Mucosa of stomach (tissue), 1 donor: ENCODE data around the gene PHF21A.

ENCODE experiments used
- H3K27me3 ChIP-seq: one replicate; pipeline ENCODE4 v1.7.0; 2013; ENCODE audit warnings: mild to moderate bottlenecking, low read length; ENCODE audit not compliant: control insufficient read depth, insufficient read depth
- H3K36me3 ChIP-seq: one replicate; pipeline ENCODE4 v1.7.0; 2013; ENCODE audit warnings: low read length; ENCODE audit not compliant: control insufficient read depth, insufficient read depth
- H3K4me1 ChIP-seq: one replicate; pipeline ENCODE4 v1.7.0; 2013; ENCODE audit warnings: mild to moderate bottlenecking, low read length; ENCODE audit not compliant: control insufficient read depth, insufficient read depth
- H3K4me3 ChIP-seq: one replicate; pipeline ENCODE4 v1.7.0; 2013; ENCODE audit warnings: low read length
- H3K9ac ChIP-seq: one replicate; pipeline ENCODE4 v1.7.0; 2013; ENCODE audit warnings: mild to moderate bottlenecking, low read length, moderate library complexity
- H3K9me3 ChIP-seq: one replicate; pipeline ENCODE4 v1.7.0; 2013; ENCODE audit warnings: mild to moderate bottlenecking, low read length, moderate library complexity; ENCODE audit not compliant: control insufficient read depth
- donor health status: Pancreatic carcinoma.

The PHF21A gene

DNA sequence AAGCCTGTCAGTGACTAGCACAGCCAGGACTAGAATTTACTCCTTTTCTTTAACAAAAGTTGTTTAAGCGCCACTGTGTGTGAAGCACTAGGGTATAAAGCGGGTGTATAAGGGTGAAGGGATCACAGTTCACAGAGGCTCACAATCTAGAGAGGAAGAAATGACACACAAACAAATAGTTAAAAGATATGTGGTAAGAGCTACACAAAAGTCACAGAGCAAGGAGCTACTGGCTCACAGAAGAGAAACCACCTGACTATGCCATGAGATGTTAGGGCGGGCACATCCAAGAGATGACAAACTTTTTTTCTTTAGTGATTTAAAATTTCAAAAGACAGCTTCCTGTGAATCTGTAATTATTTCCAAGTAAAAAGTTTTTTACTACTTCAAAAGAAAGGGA, 55.6 kb downstream of the PHF21A start:
- Histone ChIP-seq H3K36me3 (no peaks in the 10 kb centered on the region), H3K4me1 (no peaks in the 10 kb centered on the region), H3K9ac (no peak overlapping the region), H3K27me3 (no peaks in the 10 kb centered on the region), H3K9me3 (no peaks in the 10 kb centered on the region), H3K4me3 (no peak overlapping the region)

DNA sequence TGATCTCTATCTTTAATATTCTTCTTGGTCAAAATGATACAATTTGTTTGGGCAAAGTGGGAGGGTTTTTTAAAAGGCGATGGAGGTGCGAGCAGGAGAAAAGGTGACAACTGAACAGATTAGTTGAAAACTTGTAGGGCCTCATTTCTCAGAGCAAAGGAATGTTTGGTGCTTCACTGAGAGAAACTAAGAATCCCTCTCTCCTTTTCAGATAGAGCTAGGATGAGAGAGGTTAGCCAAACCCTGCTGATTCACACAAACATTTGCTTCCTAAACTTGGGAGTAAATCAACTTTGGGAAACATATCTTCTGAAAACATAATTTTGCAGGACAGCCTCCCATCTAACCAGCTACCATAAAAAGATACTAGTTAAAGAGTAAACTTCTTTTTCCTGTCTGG, 57.0 kb downstream of the PHF21A start:
- Histone ChIP-seq H3K4me1 (no peaks in the 10 kb centered on the region), H3K36me3 (no peaks in the 10 kb centered on the region), H3K9me3 (no peaks in the 10 kb centered on the region), H3K4me3 (no peak overlapping the region), H3K9ac (no peak overlapping the region), H3K27me3 (no peaks in the 10 kb centered on the region)

DNA sequence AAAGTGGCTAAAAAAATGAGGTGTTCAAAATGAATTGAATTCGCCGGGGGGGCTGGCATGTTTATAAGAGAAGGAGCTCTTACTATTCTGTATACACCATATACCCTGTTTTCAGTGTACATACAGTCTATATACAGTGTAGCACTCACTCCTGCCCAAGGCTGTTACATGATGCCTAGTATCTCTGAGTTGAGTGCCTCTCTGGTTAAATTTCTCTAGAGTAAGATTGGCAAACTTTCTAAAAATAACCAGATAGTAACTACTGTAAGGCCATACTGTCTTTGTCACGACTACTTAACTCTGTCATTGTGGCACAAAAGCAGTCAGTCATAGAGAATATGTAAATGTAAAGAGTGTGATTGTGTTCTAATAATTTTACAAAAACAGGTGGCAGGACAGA, 58.1 kb downstream of the PHF21A start:
- Histone ChIP-seq H3K9me3 (no peaks in the 10 kb centered on the region), H3K4me3 (no peak overlapping the region), H3K27me3 (no peaks in the 10 kb centered on the region), H3K9ac (no peak overlapping the region), H3K36me3 (no peaks in the 10 kb centered on the region), H3K4me1 (no peaks in the 10 kb centered on the region)

- H3K9me3 ChIP-seq = no peaks in the 10 kb centered on the region
- H3K4me1 ChIP-seq = no peaks in the 10 kb centered on the region
- no peak overlapping the region for H3K9ac ChIP-seq
- H3K27me3 ChIP-seq = no peaks in the 10 kb centered on the region
- H3K36me3 ChIP-seq = no peaks in the 10 kb centered on the region
- H3K4me3 ChIP-seq = no peak overlapping the region
Observed at GRCh38 chr11:46060013-46060412, 61.2 kb downstream of the PHF21A start.

GRCh38 chr11:46057489-46057888, 63.8 kb downstream of the PHF21A start:
- Histone ChIP-seq H3K9me3 (no peaks in the 10 kb centered on the region), H3K4me3 (no peak overlapping the region), H3K4me1 (no peaks in the 10 kb centered on the region), H3K36me3 (no peaks in the 10 kb centered on the region), H3K27me3 (no peaks in the 10 kb centered on the region), H3K9ac (no peak overlapping the region)

DNA sequence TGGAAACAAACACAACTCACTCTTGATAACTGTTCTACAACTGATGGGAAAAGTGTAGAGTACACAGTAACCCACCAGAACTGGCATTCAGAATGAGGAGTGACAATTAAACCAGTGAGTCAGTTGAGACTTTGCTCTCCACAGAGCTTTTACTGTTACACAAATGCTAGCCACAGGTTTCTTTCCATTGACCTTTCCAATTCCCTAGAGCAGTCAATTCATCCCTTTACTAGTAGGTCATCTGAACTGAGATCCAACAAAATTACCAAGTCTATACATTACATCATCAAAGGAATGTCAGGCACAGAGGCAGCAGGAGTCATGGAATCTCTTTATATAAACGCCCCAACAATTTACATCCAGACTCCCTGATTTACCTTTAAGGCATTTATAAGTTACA, 65.9 kb downstream of the PHF21A start:
- Histone ChIP-seq H3K9me3 (no peaks in the 10 kb centered on the region), H3K4me1 (no peaks in the 10 kb centered on the region), H3K36me3 (no peaks in the 10 kb centered on the region), H3K4me3 (no peak overlapping the region), H3K27me3 (no peaks in the 10 kb centered on the region), H3K9ac (no peak overlapping the region)

- no peak overlapping the region for H3K4me3 ChIP-seq
- no peaks in the 10 kb centered on the region for H3K27me3 ChIP-seq
- no peaks in the 10 kb centered on the region for H3K4me1 ChIP-seq
- no peaks in the 10 kb centered on the region for H3K9me3 ChIP-seq
- no peaks in the 10 kb centered on the region for H3K36me3 ChIP-seq
- no peak overlapping the region for H3K9ac ChIP-seq
Observed at GRCh38 chr11:46051102-46051501, 70.2 kb downstream of the PHF21A start.

- Histone ChIP-seq H3K9ac (no peak overlapping the region), H3K4me1 (no peaks in the 10 kb centered on the region), H3K4me3 (no peak overlapping the region), H3K36me3 (no peaks in the 10 kb centered on the region), H3K9me3 (no peaks in the 10 kb centered on the region), H3K27me3 (no peaks in the 10 kb centered on the region)
Observed at GRCh38 chr11:46050662-46051061, 70.6 kb downstream of the PHF21A start.

DNA sequence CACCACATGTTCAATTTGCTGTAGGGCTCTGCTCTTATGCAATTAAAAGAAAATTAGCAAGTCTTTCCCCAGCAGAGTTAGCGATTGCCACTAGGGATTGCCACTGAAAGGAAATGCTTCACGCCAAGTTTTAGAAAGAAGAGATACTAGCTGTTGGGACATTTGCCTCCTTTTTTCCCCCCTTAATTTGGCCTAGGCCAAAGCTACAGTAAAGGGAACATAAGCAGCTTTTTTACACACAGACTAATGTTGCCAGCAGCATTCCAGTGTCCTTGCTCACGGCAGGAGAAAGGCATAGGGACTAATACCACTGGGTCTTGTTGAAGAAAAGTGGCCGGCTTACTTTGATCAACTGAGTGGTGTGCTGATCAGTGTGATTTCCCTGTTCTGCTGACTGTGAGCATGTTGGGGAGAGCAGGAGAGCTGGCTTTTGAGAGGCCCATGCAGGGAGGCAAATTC, 71.2 kb downstream of the PHF21A start:
- no peaks in the 10 kb centered on the region for H3K9me3 ChIP-seq
- H3K4me3 ChIP-seq = no peak overlapping the region
- H3K4me1 ChIP-seq = no peaks in the 10 kb centered on the region
- no peaks in the 10 kb centered on the region for H3K36me3 ChIP-seq
- H3K27me3 ChIP-seq = no peaks in the 10 kb centered on the region
- no peak overlapping the region for H3K9ac ChIP-seq

DNA sequence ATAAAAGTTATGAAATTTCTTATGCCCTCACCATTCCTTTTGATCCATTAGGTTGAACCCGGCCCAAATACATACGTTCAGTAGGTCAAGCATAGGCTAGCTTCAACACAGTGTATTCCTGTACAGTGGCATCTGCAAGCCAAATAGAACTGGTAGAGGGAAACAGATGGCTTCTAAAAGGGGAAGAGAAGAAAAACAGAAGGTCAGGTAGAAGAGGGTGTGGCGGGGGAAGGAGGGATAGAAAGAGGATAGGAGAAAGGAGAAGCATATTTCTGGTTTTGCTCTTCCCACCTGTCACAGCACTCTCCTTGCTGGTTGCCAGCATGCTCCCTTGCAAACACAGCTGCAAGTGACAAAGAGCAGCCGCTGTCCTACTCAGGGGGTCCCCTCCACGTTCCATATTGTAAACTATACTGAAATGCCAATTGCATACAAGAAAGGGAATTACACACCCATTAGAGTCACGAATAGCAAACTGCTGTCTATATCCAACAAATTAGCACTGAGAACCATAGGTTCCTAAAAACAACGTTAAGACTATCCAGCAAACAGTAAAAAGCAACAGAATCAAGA, 71.8 kb downstream of the PHF21A start:
- H3K9ac ChIP-seq = no peak overlapping the region
- H3K27me3 ChIP-seq = no peaks in the 10 kb centered on the region
- no peaks in the 10 kb centered on the region for H3K4me1 ChIP-seq
- H3K36me3 ChIP-seq = no peaks in the 10 kb centered on the region
- H3K4me3 ChIP-seq = no peak overlapping the region
- no peaks in the 10 kb centered on the region for H3K9me3 ChIP-seq

- H3K4me1 ChIP-seq = no peaks in the 10 kb centered on the region
- no peaks in the 10 kb centered on the region for H3K36me3 ChIP-seq
- no peak overlapping the region for H3K4me3 ChIP-seq
- no peaks in the 10 kb centered on the region for H3K9me3 ChIP-seq
- no peak overlapping the region for H3K9ac ChIP-seq
- H3K27me3 ChIP-seq = no peaks in the 10 kb centered on the region
Observed at GRCh38 chr11:46048198-46048597, 73.1 kb downstream of the PHF21A start.

GRCh38 chr11:46047520-46047919, 73.7 kb downstream of the PHF21A start:
- Histone ChIP-seq H3K27me3 (no peaks in the 10 kb centered on the region), H3K9me3 (no peaks in the 10 kb centered on the region), H3K36me3 (no peaks in the 10 kb centered on the region), H3K4me1 (no peaks in the 10 kb centered on the region), H3K9ac (no peak overlapping the region), H3K4me3 (no peak overlapping the region)

GRCh38 chr11:46045811-46046210, 75.4 kb downstream of the PHF21A start:
- no peaks in the 10 kb centered on the region for H3K9me3 ChIP-seq
- H3K27me3 ChIP-seq = no peaks in the 10 kb centered on the region
- no peak overlapping the region for H3K4me3 ChIP-seq
- no peaks in the 10 kb centered on the region for H3K4me1 ChIP-seq
- H3K9ac ChIP-seq = no peak overlapping the region
- H3K36me3 ChIP-seq = no peaks in the 10 kb centered on the region
